GM12878 (cell line): ENCODE results near the gene PRKG1. TPM values are rescaled to one million over a fixed set of nuclear protein-coding genes. Genes with fewer than 3 reads are reported as not detected.

ENCODE experiments used
- ATAC-seq: fragments of 200-7000 bp; cut with Tn5 transposase; 3 replicates; pipeline ENCODE4 v1.9.1; 2020; ENCODE audit warnings: mild to moderate bottlenecking, moderate library complexity
- BruUV-seq: library from RNA; stranded (reverse); fragments of 400-500 nt; replicated peaks from 2 replicates; lab custom pipeline; 2021; lab: Mats Ljungman, UMichigan
- CTCF ChIA-PET: fragments of 300-600 bp; sonication (Branson Sonifier 250); formaldehyde crosslinking; extraction: SDS; loops from one replicate; lab custom pipeline; 2021; ENCODE audit warnings: inconsistent platforms; lab: Yijun Ruan, JAX
- POLR2A ChIA-PET: fragments of 350-600 bp; formaldehyde crosslinking; extraction: SDS; loops from one replicate; lab custom pipeline; 2021; ENCODE audit warnings: inconsistent platforms; lab: Charles Lee
- RAD21 ChIA-PET: fragments of 300-600 bp; sonication (Branson Sonifier 250); formaldehyde crosslinking; loops from one replicate; lab custom pipeline; 2023; ENCODE audit warnings: antibody characterized with exemption; ENCODE audit not compliant: unreplicated experiment; lab: Charles Lee
- SMC1A ChIA-PET: fragments of 300-600 bp; sonication (Branson Sonifier 250); formaldehyde crosslinking; loops from one replicate; lab custom pipeline; 2023; ENCODE audit not compliant: unreplicated experiment, uncharacterized antibody; lab: Charles Lee
- DNase-seq: peaks from one replicate; pipeline ENCODE4 v3.0.0-alpha.2; 2011; ENCODE audit warnings: low read depth, low spot score
- FAIRE-seq: peaks from 3 replicates; lab custom pipeline; 2011; peaks lifted over from hg19 to GRCh38; lab: Jason Lieb, UNC
- H2AFZ ChIP-seq: 2 replicates; pipeline ENCODE4 v1.6.0; 2011; ENCODE audit warnings: low read depth, low read length, control low read depth; ENCODE audit not compliant: control insufficient read depth
- H3K27ac ChIP-seq: 2 replicates; pipeline ENCODE4 v1.5.1; 2011; ENCODE audit warnings: control low read depth; ENCODE audit not compliant: control insufficient read depth, insufficient read depth
- H3K27me3 ChIP-seq, 2 experiments: replicated peaks in 1 of 2; 2 replicates each; pipeline versions ENCODE4 v1.6.0 to v1.6.1; 2011; ENCODE audit warnings: low read length in 1 of 2; ENCODE audit not compliant: control insufficient read depth in 2 of 2, insufficient read depth in 2 of 2
- H3K36me3 ChIP-seq, 2 experiments: 2 replicates each; pipeline ENCODE4 v1.5.1; 2011; ENCODE audit warnings: low read length in 1 of 2; ENCODE audit not compliant: control insufficient read depth in 2 of 2, insufficient read depth in 2 of 2
- H3K4me1 ChIP-seq: 2 replicates; pipeline ENCODE4 v1.6.1; 2011; ENCODE audit warnings: mild to moderate bottlenecking, low read length, moderate library complexity, mixed read lengths; ENCODE audit not compliant: control insufficient read depth, insufficient read depth
- H3K4me2 ChIP-seq: 2 replicates; pipeline ENCODE4 v1.6.0; 2011; ENCODE audit warnings: control low read depth; ENCODE audit not compliant: control insufficient read depth, insufficient read depth
- H3K4me3 ChIP-seq: fragments of 200-600 bp; sonication (generic); 2 replicates; pipeline ENCODE4 v1.5.1; 2016
- H3K79me2 ChIP-seq: 2 replicates; pipeline ENCODE4 v1.6.0; 2011; ENCODE audit warnings: low read length; ENCODE audit not compliant: control insufficient read depth, insufficient read depth
- H3K9ac ChIP-seq: 2 replicates; pipeline ENCODE4 v1.8.0; 2011; ENCODE audit warnings: low read length, control low read depth, mixed read lengths; ENCODE audit not compliant: control insufficient read depth, insufficient read depth
- H3K9me3 ChIP-seq: replicated peaks from 3 replicates; pipeline ENCODE4 v1.5.1; 2011; ENCODE audit warnings: mild to moderate bottlenecking, low read length; ENCODE audit not compliant: control insufficient read depth, insufficient read depth
- H4K20me1 ChIP-seq: 2 replicates; pipeline ENCODE4 v1.6.0; 2011; ENCODE audit not compliant: control insufficient read depth, insufficient read depth
- ATF2 ChIP-seq: IDR thresholded peaks from 2 replicates; pipeline ENCODE4 v1.6.1; 2012; ENCODE audit warnings: low read length, inconsistent platforms
- CHD2 ChIP-seq: IDR thresholded peaks from 2 replicates; pipeline ENCODE4 v1.6.1; 2011; ENCODE audit warnings: low read depth, low read length, improper control_type of control experiment, borderline replicate concordance
- CHD4 ChIP-seq: fragments of 200-600 bp; sonication (generic); IDR thresholded peaks from 2 replicates; pipeline ENCODE4 v1.6.1; 2016; ENCODE audit warnings: mild to moderate bottlenecking
- EED ChIP-seq: sonication (generic); IDR thresholded peaks from 2 replicates; pipeline ENCODE4 v1.6.1; 2016; ENCODE audit warnings: antibody characterized with exemption, low read depth
- EZH2 ChIP-seq: IDR thresholded peaks from 2 replicates; pipeline ENCODE4 v1.6.1; 2012; ENCODE audit warnings: low read depth, mild to moderate bottlenecking, control low read depth, inconsistent platforms, low read length, borderline replicate concordance; ENCODE audit not compliant: control insufficient read depth
- IKZF2 ChIP-seq, 2 experiments: fragments of 450-650 bp; IDR thresholded peaks; 2 replicates each; pipeline ENCODE4 v1.6.1; 2017; ENCODE audit warnings: mild to moderate bottlenecking in 2 of 2, moderate library complexity in 2 of 2
- JUND ChIP-seq: IDR thresholded peaks from 2 replicates; pipeline ENCODE4 v1.6.1; 2012; ENCODE audit warnings: low read depth, mild to moderate bottlenecking, low read length, improper control_type of control experiment, moderate library complexity
- MTA3 ChIP-seq: IDR thresholded peaks from 2 replicates; pipeline ENCODE4 v1.6.1; 2012; ENCODE audit warnings: low read length, inconsistent platforms, borderline replicate concordance
- NFYB ChIP-seq: IDR thresholded peaks from 2 replicates; pipeline ENCODE4 v1.6.1; 2011; ENCODE audit warnings: low read depth, mild to moderate bottlenecking, low read length, improper control_type of control experiment, moderate library complexity; ENCODE audit not compliant: insufficient read depth
- PKNOX1 ChIP-seq: fragments of 450-650 bp; IDR thresholded peaks from 2 replicates; pipeline ENCODE4 v1.6.1; 2016; ENCODE audit warnings: mild to moderate bottlenecking
- POU2F2 ChIP-seq: IDR thresholded peaks from 3 replicates; pipeline ENCODE4 v1.6.1; 2011; ENCODE audit warnings: low read depth, mild to moderate bottlenecking, low read length, borderline replicate concordance
- RELA ChIP-seq: fragments of 450-650 bp; IDR thresholded peaks from 2 replicates; pipeline ENCODE4 v1.8.0; 2014; ENCODE audit warnings: borderline replicate concordance; ENCODE audit not compliant: partially characterized antibody
- TCF12 ChIP-seq: IDR thresholded peaks from 2 replicates; pipeline ENCODE4 v1.6.1; 2011; ENCODE audit warnings: low read depth, mild to moderate bottlenecking, low read length
- ZNF207 ChIP-seq: fragments of 450-650 bp; IDR thresholded peaks from 2 replicates; pipeline ENCODE4 v1.6.1; 2014; ENCODE audit warnings: antibody characterized with exemption, mild to moderate bottlenecking, borderline replicate concordance
- ZNF384 ChIP-seq: IDR thresholded peaks from 2 replicates; pipeline ENCODE4 v1.6.1; 2012; ENCODE audit warnings: low read depth, mild to moderate bottlenecking, low read length, improper control_type of control experiment, borderline replicate concordance
- whole genome bisulfite sequencing: methylation state at CpG from one replicate; pipeline ENCODE4 v1.1.6; 2016; ENCODE audit warnings: low lambda C conversion rate; ENCODE audit not compliant: insufficient replicate concordance, insufficient coverage; ENCODE audit errors: missing lambda C conversion rate; 5-methylcytosine and 5-hydroxymethylcytosine counted together
- in situ Hi-C: fragments of 300-500 bp; cut with MboI; formaldehyde crosslinking; loops from 9 replicates; pipeline ENCODE4 v1.14.3; 2018; ENCODE audit warnings: mixed read lengths
- intact Hi-C: fragments of 100-400 bp; cut with micrococcal nuclease; formaldehyde crosslinking; loops from one replicate; pipeline ENCODE4 v1.14.2; 2022; ENCODE audit not compliant: unreplicated experiment
- polyA plus RNA-seq, 11 experiments: library from polyadenylated mRNA; depleted of rRNA in 4 of 11; unstranded in 6 of 11; stranded (reverse) in 5 of 11; fragments of >200 nt; fragmentation: Nextera tagmentation in 4 of 11; fragmentation: Illumina TruSeq in 1 of 11; extraction: Ambion mirVana in 4 of 11; extraction: Trizol in 1 of 11; gene quantifications; 1 replicate in 1 of 11; 2 replicates in 10 of 11; pipeline versions ENCODE4 v1.2.1 to v1.2.3, GENCODE V29; 2011 to 2016; ENCODE audit warnings: inconsistent platforms in 2 of 11, missing spikeins in 2 of 11, low read depth in 1 of 11
- total RNA-seq, 4 experiments: library from RNA; depleted of rRNA in 3 of 4; stranded (reverse); fragments of >200 nt in 3 of 4; fragmentation: Illumina TruSeq in 1 of 4; extraction: Trizol in 1 of 4; gene quantifications; 2 replicates each; pipeline versions ENCODE4 v1.2.1 to v1.2.3, GENCODE V29; 2013 to 2021

Gene PRKG1
- total and polyA plus RNA-seq, 10 of the 15 experiments (the other 5 are each of a cell fraction or from before 2014, with no cell fraction given) = 0.04 to 0.05 TPM; not detected in 8

- no TSS peak for BruUV-seq
- Histone ChIP-seq H3K9me3 (no peaks in the 10 kb centered on the region), H3K36me3 (no peaks in the 10 kb centered on the region), H3K4me1 (no peaks in the 10 kb centered on the region), H3K4me3 (no peak overlapping the region), H3K27ac (no peak overlapping the region), H3K79me2 (no peaks in the 10 kb centered on the region), H3K9ac (no peak overlapping the region), H4K20me1 (no peaks in the 10 kb centered on the region), H2AFZ (no peak overlapping the region), H3K4me2 (no peak overlapping the region), H3K27me3 (no peaks in the 10 kb centered on the region)
- DNase-seq (no peak), ATAC-seq (no peak), FAIRE-seq (no peak)
- POLR2A ChIA-PET = no interaction called here
- SMC1A ChIA-PET = no interaction called here
- intact Hi-C loops = no loop called here
- TF ChIP-seq CHD4 (no peak), MTA3 (no peak), EZH2 (no peak), JUND (no peak), POU2F2 (no peak), RELA (no peak), ZNF384 (no peak), PKNOX1 (no peak), ZNF207 (no peak), ATF2 (no peak), TCF12 (no peak), CHD2 (no peak), EED (no peak), IKZF2 (IDR thresholded peaks at IDR 0.05) (no peak), NFYB (no peak)
- CTCF ChIA-PET = interaction anchor here (0.6 to 1.3 kb wide), 2 partner anchors 39 to 551 kb away, joined by 3 to 4 read pairs; no protein-coding TSS in a partner anchor
- in situ Hi-C loops = no loop called here
- RAD21 ChIA-PET = no interaction called here
- 36% methylated on average over 2 of the region's 2 CpGs for WGBS
Measured at GRCh38 chr10:52268790-52269189, 1194.5 kb downstream of the PRKG1 start.
